NCI-H510A treated with DMSO at 0.1 percent for 48 hours (cell line): ENCODE results near the gene FBXW9.
"Not testable (repeated sequence)": the region's sequence is repeated elsewhere in the genome, so short reads cannot be mapped to it uniquely, and the experiment has no call there.

Source experiments
- DNase-seq: peaks from one replicate; lab custom pipeline; 2025; lab: John Stamatoyannopoulos, UW

FBXW9 gene

DNA sequence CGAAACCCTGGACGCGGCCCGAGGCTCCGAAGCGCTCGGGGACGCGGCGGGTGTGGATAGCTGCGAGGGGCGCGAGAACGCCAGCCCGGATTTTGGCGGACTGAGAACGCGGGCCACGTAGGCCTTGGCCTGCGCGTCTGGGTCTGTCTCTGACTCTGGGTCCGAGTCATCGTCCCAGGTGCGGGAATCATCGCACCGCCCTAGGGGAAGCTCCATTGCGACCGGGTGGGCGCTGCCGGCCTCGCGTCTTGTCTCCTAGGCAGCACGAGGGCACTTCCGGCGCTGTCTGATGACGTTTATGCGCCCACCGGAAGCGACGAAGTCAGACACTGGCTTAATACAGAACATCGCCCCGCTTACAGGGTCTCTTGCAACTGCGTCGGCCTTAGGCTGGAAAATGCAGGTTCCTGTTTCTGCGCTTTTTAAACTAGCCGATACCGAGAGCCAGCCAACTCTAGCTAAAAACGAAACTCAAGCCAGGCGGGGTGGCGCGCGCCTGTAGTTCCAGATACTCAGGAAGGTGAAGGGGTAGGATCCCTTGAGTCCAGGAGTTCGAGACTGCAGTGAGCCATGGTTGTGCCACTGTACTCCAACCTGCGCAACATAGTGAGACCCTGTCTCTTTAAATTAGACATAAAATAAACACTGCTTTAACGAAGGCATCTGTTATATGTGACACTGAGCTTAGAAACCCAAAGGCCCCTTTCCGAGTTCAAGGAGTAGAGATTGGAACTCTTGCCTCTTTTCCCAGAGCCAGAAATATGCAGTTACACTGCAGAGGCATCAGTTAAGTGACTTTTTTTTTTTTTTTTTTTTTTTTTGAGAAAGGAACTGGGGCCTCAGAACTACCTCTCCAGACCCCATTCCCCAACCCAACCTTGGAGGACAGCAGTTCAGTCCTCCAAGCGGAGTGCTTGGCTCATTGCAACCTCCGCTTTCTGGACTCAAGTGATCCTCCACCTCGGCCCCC lies at the start of gene FBXW9:
TSS of gene FBXW9 (minus strand) at position 266 of the 970 bp plus-strand sequence. CDS start at position 216, 50 bp downstream.
- peak; percentile 90 for DNase-seq

DNA sequence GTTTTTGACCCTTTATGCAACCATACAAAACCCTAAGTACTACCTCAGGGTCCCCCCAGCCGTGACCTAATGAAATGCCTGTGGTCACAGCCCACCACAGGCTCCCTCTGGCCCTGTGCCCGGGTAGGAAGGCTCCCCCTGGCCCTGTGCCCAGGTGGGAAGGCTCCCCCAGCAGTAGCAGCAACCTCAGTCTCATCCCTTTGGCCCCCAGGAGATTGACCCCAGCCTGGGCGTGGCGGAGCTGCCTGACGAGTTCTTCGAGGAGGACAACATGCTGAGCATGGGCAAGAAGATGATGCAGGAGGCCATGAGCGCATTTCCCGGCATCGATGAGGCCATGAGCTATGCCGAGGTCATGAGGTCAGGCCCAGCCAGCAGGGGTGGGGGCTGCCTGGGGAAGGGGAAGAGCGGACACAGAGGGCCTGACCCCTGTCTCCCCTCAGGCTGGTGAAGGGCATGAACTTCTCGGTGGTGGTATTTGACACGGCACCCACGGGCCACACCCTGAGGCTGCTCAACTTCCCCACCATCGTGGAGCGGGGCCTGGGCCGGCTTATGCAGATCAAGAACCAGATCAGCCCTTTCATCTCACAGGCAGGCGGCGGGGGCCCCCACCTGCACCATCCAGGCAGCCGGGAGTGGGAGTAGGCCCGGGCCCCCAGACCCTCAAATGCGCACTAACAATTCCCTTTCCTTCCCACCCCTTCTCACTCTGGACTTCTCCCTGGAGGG lies 48.9 kb upstream of the FBXW9 start:
- DNase-seq, result no peak

DNA sequence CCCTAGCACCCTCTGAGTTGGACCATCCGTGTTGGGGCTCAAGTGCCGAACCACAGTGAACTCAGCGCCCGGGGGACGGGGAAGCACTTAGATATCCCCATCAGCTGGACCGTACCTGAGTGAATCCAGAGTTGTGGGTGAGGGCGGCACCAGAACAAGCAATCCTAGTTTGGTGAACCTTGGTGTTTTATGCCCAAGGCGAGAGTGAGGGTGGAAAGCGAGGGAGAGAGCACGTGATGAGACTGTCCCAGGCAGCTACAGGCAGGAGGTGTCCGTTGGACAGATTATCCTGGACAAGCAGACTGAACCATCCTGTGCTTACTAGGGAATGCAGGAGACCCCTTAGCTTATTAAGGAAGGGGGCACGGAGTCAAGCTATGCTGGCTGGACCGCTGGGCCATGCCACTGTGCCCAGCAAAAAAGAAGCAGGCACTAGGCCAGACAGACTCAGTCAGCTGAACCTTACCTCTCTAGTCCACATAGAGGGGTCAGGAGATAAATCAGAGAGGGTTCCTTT lies 41.5 kb upstream of the FBXW9 start:
- DNase-seq, result no peak

DNA sequence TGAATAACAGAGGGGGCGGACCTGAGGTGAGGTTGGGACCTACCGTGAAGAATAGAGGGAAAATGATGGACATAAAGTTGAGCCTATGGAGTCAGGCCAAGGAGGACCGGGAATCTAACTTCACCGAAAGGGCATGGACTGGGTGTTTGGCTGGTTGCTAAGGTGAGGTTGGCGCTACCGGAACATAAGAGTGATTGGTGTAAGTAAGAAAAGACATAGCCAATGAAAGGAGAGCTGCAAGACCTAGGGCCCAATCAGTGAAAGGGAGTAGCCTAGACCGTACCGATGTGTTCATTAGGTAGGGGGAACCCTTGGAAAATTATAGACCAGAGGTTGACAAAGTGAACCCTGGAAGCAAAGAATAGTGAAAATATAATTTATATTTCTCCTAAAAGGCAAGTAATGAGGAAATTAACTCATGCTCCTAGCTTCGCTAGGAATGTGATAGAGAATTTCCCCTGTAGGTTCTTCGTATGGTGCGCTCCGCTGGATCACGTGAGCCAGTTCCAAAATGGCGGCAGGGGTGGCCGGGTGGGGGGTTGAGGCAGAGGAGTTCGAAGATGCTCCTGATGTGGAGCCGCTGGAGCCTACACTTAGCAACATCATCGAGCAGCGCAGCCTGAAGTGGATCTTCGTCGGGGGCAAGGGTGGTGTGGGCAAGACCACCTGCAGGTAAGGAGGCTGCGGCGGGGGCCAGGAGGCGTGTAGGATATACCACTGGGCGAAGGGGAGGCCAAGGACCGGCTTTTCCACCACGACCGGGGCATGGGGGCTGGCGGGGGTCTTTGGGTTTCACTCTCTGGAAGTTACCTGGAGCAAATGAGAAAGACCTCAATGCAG lies 40.8 kb upstream of the FBXW9 start, which contains the start of gene GET3:
TSS of gene GET3 (plus strand) at position 503 of the 840 bp plus-strand sequence. CDS start at position 512, 9 bp downstream.
- DNase-seq, result peak; percentile 99

DNA sequence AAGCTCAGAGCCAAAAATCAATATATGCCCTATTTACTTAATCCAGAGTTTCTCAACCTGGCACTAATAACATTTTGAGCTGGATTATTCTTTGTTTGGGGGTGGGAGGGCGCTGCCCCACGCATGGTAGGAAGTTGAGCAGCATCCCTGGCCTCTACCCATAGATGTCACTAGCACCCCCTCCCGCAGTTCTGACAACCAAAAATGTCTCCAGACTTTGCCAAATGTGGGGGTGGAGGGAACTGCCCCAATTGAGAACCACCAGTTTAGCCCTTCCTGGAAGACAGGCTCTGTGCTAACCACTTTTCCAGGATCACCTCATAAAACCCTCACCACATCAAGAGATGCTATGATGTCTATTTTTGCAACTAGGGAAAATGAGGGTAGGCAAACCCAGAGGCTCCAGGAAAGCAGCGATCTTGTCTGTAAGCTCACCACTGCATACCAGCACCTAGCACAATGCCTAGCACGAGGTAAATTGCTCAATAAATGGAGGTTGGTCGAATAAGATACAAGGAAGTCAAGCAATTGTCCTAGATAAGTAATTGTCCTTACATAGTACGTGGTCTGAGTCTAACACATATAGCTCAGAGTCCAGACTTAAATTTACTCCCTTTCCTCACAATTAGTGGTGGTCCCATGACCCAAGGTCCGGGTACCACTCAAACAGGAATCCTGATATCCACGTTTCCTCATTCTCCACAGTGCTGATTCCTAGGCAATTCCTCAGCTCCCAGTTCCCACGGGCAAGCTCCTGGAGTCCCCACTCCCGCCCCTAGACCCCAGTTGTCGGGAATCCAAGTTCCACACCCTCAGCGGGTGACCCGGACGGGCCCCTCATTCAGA lies 37.2 kb upstream of the FBXW9 start:
- DNase-seq, result no peak

DNA sequence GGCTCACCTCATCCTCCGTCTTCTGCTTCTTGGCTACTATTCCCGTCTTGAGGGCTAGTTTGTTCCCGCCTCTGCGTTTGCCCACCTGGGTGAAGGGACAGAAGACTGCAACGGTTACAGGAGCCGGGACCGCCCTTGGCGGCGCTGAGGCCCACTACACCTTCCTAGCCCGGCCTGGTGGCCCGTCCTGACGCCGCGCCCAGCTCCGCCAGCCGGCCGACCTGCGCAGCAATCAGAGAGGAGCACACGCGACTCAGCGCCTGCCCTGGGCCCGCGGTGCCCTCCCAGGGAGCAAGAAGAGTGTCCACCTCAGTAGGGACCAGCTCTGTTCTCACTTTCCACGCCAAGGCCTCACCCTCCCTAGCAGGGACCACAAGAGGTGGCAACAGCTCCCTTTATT lies 34.9 kb upstream of the FBXW9 start:
- no peak for DNase-seq

DNA sequence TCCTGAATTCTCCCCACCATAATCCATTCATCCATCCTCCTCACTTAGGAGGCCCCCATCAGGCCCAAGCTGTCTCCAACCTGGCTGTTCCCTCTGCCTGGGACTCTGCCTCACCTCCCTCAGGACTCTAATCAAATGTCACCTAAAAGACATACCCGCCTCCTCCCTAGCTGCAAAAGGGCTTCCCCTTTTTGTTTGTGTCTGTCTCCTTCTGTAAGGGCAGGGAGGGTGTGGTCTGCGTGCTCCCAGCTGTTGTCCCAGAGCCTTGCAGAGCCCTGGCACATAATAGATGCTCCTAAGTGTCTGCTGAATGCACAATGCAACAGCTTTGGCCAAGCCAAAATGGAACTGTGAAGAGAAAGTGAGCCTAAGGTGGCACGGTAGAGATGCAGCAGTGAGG lies 33.6 kb upstream of the FBXW9 start:
- no peak for DNase-seq

DNA sequence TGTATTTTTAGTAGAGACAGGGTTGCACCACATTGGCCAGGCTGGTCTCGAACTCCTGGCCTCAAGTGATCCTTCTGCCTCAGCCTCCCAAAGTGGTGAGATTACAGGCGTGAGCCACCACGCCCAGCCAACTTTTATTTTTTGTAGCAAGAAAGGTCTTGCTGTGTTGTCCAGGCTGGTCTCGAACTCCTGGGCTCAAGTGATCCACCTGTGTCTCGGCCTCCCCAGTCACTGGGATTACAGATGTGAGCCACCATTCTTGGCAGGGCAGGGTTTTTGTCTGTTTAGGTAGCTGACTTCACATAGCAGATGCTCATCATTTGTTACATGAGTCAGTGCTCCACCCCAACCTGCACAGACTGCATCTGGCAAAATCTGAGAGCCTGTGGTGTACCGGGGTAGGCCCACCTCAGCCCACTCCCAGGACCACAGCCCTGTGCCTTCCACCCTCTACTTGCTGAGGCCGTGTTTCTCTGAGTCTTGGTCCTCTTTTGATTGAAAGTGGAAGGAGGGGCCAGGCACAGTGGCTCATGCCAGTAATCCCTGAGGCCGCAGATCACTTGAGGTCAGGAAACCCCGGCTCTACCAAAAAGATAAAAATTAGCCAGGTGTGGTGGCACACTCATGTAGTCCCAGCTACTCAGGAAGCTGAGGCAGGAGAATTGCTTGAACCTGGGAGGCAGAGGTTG lies 31.5 kb upstream of the FBXW9 start:
- no peak for DNase-seq

DNA sequence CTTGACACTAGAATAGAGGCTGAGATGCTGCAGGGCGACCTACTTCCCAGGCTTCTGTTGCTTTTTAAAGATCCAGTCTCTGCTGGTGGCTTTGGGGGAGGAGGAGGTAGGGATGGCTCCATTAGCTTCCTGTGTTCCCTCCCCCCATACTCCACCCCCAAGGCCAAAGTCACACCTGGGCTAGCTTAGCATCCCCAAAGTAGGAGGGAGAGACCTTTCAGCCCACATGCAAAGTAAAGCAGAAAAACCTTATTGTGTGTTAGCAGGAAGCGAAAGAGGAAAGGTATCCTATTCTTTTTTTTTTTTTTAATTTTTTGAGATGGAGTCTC lies 30.5 kb upstream of the FBXW9 start:
- DNase-seq, result no peak

DNA sequence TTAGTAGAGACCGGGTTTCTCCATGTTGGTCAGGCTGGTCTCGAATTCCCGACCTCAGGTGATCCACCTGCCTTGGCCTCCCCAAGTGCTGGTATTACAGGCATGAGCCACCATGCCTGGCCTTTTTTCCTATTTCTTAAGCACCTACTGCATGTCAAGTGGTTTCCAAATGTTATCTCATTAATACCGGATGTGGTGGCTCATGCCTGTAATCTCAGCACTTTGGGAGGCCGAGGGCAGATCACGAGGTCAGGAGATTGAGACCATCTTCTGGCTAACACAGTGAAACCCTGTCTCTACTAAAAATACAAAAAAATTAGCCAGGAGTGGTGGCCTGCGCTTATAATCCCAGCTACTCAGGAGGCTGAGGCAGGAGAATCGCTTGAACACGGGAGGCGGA lies 29.2 kb upstream of the FBXW9 start:
- DNase-seq, result not testable (repeated sequence)

DNA sequence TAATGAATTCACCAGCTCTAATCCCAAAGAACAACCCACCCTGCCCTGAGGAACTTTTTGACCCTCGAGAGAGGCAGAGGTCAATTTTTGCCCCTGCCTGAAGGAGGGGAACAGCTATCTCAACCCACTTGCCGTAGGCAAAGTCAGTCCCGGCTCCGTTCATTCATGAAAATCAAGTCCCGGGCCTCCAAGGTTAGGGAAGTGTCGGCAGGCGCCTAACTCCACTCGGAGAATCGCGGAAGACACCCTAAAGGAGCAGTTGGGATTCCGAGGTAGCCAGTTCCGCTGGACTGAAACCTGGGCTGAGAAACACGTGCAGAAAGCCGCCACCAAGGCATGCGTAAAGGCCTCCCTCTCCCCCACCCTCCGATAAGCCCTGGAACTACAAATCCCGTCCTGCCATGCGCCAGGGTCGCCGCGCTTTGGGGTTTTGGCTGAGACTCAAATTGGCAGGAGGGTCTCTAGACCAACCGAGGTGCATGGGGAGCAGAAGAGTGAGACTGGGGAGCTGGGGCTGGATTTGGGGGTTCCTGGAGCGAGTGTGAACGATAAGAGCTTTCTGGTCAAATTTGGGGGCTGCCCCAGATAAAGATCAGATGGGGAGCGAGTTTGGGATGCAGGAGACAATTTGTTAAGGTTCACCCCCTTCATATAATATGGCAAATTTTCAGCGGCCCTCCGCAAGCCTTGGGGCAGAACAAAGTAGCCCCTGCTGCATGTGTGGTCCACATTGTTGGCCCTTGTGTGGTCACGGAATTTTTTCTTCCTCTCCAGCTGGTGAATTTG lies 27.4 kb upstream of the FBXW9 start, which contains the start of gene TNPO2:
TSS of gene TNPO2 (minus strand) at position 292 of the 786 bp plus-strand sequence. CDS start 2,955 bp downstream, outside the sequence.
- peak; percentile 65 for DNase-seq

DNA sequence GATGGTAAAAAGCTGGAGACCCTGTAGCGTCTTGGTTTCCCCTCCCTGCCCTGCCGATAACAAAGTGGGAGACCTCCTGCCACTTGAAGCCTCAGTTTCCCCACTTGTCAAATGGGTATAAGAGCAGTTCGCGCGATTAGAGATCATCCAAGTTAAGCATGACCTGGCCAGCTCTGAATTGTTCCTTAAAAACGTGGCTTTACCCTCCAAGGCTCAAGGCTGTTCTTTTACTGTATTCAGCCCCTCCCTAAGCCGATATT lies 26.9 kb upstream of the FBXW9 start:
- peak; percentile 36 for DNase-seq

DNA sequence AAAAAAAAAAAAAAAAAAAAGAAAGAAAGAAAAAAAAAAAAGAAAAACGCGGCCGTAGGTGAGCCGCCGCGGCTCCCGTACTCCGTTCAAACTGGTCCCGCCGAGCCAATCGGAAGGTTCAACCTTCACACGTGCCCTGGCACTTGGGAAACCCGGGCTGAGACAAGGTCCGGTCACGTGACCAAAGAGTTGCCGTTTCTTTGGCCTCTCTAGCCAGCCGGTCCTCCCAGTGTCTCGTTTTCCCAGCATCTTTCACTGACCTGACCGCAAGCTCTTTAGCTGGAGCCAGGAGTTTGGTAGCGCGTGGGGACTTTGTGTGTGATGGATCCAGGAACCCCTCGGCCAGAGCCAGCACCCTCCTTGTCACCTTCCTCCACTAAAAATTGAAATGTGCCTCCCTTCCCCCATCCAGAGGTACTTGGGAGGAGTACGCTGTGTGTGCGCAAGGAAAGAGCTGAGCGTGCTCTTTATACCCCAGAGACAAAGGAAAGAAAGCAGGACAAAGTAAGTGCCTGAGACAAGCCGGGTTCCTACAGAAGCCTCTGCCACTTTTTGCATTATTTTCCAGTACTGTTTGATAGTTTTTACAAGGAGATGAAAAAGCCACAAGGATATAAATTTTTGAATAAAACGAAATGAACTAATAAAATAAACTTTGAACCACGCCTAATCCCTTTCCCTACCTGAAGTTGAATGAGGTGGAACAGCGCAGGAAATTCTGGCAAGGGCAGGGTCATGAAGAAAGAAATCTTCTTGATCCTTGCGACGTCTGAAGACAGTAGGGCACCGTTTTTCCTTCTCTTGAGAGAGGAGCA lies 26.3 kb upstream of the FBXW9 start:
- DNase-seq, result peak; percentile 94

DNA sequence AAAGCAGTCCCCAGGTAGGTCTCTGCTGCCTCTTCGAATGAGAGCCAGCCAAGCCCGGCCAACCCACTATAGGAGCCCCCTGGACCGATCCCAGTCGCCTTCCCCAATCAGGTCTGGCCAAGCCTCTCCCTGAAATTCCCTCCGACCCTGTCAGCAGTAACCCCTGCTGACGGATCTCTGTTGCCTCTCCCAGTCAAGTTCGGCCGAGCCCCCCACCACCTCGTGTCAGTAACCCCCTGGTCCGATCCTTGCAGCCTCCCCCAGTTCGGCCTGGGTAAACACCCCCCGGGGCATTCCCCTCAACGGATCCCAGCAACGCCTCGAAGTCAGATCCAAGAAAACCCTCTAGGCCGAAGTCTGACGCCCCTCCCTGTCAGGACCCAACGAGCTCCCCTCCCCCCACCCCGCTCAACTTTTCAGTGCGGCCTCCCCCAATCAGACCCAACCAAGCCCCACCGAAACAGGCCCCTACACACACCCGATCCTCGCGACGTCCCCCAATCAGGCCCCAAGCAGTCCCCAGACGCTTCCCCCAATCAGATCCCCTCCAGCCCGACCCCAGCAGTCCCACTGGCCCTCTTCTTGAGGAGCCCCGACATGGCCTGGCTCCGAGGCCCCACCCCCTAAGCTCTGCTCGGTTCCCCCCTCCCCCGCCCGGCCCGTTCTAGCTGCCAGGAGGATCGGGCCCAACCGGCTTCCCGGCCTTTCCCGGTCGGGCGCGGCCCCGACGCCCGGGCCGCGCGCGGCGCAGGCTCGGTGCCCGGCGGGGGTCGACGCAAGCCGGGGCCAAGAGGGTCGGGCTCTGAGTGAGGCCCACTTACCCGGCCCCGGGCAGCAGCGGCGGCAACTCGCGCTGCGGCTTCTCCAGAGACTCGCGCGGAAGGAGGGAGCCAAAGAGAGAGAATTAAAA lies 25.5 kb upstream of the FBXW9 start:
- peak; percentile 34 for DNase-seq

DNA sequence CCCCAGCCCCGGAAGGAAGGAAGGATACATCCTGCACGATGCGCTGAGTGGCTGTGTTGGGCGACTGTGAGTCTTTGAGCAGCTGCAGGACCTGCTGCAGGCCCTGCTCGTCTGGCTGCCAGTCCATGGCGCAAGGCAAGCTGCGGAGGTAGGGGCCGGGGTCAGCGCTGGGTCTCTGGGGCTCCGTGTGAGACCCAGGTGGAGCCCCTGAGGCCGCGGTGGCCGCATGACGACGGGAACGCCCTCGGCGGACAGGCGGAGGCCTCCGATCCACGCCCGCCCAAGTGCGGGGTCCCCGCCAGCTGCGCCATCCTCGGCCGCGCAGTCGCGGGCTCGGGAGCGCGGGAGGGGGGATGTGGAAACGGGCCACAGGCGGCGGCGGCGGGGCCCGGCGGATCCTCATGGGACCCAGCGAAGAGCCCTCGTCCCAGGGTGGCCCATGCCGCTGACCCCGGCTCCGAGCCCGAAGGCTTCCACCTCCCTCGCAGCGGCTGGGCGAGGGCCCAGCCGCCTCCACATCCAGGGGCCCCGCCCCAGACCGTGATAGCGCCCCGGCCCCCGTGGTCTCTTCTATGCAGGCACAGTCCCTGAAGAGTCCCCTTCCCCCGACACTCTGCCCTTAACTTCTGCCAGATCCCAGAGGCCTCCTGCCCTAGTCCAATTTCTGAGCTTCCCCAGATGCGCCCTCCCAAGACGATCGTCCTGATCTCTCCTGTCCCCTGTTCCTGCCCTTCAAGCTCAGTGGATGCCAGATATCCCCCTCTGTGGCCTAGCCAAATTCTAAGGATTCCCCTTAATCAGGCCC lies 24.6 kb upstream of the FBXW9 start:
- no peak for DNase-seq

DNA sequence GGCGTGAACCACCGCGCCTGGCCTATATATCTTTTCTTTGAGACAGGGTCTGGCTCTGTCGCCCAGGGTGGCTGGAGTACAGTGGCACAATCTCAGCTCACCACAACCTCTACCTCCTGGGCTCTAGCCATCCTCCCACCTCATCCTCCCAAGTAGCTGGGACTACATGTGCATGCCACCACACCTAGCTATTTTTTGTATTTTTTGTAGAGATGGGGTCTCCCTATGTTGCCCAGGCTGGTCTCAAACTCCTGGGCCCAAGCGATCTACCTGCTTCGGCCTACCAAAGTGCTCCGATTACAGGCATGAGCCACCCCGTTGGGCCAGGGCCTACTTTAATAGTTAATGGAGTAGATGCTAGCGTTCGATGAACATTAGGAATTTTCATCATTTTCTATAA lies 23.9 kb upstream of the FBXW9 start:
- no peak for DNase-seq

DNA sequence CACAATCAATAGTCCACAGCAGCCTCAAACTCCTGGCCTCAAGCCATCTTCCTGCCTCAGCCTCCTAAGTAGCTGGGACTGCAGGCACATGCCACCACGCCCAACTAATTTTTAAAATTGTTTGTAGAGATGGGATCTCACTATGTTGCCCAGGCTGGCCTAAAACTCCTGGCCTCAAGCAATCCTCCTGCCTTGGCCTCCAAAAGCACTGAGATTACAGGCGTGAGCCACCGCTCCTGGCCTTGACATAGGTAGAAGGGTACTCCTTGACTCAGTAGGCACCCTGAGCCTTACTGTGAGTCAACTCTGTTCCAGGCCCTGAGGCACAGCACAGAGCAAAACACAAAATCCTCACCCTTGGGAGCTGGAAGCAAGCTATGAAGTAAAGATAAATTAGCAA lies 19.5 kb upstream of the FBXW9 start:
- no peak for DNase-seq
